ENCODE measurements around the gene CLIP2.

DNA sequence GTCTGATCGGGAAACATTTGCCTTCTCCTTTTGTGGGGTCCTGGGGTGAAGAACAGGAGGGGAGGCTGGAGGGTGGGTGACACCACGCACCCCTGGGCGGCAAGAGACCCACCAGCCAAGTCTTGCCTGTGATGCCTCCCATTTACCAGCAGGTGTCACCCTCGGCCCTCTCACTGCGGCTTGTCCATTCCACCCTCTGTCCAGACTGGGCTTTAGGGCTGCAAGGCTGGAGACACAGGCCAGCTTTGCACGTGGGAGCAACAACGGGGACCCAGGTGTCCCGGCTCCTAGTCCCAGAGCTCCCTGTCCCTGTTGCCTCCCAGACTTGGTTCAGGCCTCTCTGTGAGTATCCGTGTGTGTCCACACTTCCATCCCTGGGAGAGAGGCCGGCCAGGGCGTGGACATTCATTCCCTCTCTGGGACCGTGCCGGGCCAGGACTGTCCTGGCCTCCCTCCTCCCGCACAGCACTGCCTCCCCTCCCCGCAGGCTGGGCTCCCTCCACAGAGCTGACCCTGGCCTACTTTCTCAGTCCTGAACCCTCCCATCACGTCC, 128.3 kb downstream of the CLIP2 start:
- TF ChIP-seq TAF1 (IDR thresholded peaks at IDR 0.05; ENCODE audit: low read depth, low read length), result no peak
- TF ChIP-seq POLR2AphosphoS5 (IDR thresholded peaks at IDR 0.05; ENCODE audit: low read depth, low read length), result no peak

Data from GM12891 (cell line).